ENCODE results near the gene MCFD2.

DNA sequence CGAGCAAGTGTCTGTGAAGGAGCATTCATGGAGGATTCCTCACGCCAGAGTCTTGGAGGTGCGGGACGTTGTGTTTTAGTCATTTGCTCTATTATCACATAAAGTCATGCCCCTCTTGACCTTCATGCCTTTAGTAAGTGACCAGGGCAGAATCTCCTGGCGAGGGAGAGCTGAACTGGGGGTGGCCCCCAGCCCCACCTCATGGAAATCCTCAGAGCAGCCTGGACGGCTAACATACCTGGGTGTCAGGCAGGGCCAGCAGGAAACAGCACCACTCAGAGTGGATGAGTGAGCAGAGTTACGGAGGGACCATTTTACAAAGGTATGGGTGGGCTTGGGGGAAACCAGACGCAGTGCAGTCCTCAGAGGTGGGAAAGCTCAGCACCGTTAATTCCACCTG, 56.1 kb downstream of the MCFD2 start:
- TF ChIP-seq, protein P1, sequence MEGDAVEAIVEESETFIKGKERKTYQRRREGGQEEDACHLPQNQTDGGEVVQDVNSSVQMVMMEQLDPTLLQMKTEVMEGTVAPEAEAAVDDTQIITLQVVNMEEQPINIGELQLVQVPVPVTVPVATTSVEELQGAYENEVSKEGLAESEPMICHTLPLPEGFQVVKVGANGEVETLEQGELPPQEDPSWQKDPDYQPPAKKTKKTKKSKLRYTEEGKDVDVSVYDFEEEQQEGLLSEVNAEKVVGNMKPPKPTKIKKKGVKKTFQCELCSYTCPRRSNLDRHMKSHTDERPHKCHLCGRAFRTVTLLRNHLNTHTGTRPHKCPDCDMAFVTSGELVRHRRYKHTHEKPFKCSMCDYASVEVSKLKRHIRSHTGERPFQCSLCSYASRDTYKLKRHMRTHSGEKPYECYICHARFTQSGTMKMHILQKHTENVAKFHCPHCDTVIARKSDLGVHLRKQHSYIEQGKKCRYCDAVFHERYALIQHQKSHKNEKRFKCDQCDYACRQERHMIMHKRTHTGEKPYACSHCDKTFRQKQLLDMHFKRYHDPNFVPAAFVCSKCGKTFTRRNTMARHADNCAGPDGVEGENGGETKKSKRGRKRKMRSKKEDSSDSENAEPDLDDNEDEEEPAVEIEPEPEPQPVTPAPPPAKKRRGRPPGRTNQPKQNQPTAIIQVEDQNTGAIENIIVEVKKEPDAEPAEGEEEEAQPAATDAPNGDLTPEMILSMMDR (optimal IDR thresholded peaks at IDR 0.05 in 1 of 3, IDR thresholded peaks at IDR 0.05 in 1 of 3, conservative IDR thresholded peaks at IDR 0.05 in 1 of 3; ENCODE audit: extremely low read depth in 1 of 3, insufficient read depth in 2 of 3, low read length in 3 of 3), result no peak
- TF ChIP-seq EZH2 (IDR thresholded peaks at IDR 0.05; ENCODE audit: low read length), result no peak
